DMS153 treated with DMSO at 0.1 percent for 48 hours (cell line): ENCODE measurements around the gene TBC1D10B.
"Not testable (repeated sequence)": the region's sequence is repeated elsewhere in the genome, so short reads cannot be mapped to it uniquely, and the experiment has no call there.

Experiments used
- DNase-seq: peaks from one replicate; lab custom pipeline; 2025; ENCODE audit not compliant: unreplicated experiment; lab: John Stamatoyannopoulos, UW

Gene TBC1D10B

DNA sequence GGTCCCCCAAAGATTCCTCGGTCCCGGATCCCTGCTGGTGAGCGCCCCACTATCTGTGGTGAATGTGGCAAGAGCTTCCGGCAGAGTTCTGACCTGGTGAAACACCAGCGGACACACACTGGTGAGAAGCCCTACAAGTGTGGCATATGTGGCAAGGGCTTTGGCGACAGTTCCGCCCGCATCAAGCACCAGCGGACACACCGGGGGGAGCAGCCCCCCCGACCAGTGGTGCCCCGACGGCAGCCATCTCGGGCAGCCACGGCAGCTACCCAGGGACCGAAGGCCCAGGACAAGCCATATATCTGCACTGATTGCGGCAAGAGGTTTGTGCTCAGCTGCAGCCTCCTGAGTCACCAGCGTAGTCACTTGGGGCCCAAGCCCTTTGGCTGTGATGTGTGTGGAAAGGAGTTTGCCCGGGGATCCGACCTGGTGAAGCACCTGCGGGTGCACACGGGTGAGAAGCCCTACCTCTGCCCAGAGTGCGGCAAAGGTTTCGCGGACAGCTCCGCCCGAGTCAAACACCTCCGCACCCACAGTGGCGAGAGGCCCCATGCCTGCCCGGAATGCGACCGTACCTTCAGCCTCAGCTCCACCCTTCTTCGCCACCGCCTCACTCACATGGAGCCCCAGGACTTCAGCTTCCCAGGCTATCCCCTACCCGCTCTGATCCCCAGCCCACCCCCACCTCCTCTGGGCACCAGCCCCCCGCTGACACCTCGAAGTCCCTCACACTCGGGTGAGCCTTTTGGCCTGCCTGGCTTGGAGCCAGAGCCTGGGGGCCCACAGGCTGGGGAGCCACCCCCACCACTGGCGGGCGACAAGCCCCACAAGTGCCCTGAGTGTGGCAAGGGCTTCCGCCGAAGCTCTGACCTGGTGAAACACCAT, 27.7 kb upstream of the TBC1D10B start:
- DNase-seq, result no peak

DNA sequence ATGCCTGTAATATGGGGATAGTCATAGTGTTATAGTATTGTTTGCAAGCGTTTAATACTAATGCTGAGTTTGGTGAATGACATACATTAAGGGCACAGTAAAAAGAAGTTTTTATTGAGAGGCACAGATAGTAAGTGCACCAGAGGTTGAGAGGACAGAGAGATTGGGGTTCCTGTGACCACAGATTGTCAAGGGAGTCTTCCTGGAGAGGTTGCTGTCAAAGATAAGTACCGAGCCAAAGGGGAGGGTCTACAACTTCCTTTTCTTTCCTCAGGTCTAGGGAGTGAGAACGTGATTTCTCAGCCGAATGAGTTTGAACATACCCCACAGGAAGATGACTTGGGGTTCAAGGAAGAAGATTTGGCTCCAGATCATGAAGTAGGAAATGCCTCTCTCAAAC, 26.8 kb upstream of the TBC1D10B start:
- DNase-seq, result no peak

DNA sequence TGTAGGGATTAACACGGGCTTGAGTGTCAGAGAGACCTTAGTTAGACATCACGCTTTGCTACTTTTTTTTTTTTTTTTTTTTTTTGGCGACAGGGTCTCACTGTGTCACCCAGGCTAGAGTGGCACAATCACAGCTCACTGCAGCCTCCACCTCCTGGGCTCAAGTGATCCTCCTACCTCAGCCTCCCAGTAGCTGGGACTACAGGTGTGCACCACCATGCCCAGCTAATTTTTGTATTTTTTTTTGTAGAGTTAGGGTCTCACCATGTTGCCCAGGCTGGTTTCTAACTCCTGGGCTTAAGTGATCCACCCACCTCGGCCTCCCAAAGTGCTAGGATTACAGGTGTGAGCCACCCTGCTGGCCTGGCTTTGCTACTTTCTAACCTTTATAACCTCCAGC, 26.3 kb upstream of the TBC1D10B start:
- not testable (repeated sequence) for DNase-seq

DNA sequence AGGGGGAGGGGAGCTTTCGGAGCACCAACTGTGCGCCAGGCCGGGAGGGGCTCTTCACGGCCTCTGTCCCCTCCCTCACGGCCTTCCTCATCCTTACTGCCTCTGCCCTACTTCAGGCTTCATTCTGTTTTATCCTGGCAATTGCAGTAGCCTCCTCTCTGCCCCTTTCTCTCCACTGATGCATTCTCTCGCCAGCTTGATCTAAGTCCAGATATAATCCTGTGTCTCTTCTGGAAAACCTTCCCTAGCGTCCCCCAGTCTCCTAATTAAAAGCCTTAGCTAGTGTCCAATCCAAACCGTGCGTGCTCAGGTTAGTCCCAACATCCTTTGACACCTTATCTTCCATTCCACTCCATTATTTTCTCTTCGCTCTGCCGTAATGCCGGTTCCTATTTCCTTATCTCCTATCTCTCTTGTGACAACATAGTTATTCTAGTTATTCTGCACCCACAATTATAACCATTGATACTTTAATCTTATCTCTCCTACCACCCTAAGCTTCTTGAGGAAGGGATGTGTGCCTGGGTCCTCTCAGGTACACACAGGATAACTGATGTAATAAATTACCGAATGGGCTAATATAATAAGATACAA, 25.8 kb upstream of the TBC1D10B start:
- no peak for DNase-seq

DNA sequence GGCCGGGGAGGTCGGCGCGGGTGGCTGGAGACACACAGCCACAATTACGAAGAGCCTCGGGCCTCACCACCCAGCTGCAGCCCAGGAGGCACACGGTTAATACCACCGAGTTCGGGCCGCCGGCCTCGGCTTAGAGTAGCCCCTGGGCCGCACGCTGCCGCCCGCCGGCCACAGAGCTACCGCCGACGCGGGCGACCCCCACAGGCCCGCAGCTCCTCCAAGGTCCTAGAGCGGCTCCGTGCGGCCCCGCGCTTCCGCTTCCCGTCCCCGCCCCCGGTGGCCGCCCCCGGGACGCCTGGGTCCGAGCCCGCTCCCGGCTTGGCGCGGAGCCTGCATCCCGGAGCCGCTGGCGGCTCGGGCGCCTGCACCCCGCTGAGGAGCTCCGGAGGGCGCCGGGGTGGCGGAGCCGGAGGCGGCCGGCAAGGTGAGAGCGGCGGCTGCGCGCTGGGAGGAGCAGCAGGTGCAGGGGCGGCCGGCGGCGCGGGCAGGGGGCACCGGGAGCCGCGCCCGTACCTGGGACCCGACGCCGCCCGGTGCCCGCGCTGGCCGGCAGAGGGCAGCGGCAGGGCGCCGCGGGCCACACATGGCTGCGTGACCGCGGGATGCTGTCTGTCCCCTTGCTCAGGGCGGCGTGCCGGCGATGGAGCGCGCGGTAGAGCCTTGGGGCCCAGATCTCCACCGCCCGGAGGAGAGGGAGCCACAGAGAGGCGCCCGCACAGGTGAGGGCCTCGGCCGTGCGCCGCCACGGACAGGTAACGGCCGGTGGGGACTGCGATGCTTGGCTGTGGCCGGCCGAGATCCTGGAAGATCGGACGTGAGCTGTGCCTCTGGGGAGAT, 25.1 kb upstream of the TBC1D10B start, which contains the start of gene ZNF48:
ZNF48 (plus strand) TSS at position 266 of the 837 bp plus-strand sequence; CDS start at position 641, 375 bp downstream.
- peak; percentile 77 for DNase-seq

DNA sequence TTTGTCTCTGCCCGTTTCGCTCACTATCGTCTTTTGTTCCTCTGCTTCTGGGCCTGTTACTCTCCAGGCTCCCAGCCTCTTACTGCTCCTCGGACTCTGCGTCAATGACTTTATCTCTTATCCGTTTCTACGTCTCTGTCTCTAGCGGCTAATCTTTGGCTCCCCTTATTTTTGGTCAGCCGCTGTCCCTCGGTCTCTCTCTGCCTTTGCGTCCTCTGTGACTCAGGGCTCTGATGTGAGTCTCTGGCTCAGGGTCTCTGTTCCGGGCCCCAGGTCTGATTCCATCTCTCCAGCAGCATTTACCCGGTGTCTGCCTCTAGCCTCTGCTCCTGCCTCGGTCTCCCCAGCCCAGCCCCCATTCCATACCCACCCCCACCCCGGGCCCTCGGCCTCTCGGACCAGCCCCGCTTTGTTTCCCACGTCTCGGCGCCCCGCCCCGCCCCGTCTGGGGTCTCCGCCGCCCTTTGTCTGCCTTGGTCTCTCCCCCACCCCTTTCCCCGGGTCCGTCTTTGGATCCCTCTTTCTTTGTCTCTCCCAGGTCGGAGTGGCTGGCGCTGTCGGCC, 24.4 kb upstream of the TBC1D10B start:
- DNase-seq, result no peak

DNA sequence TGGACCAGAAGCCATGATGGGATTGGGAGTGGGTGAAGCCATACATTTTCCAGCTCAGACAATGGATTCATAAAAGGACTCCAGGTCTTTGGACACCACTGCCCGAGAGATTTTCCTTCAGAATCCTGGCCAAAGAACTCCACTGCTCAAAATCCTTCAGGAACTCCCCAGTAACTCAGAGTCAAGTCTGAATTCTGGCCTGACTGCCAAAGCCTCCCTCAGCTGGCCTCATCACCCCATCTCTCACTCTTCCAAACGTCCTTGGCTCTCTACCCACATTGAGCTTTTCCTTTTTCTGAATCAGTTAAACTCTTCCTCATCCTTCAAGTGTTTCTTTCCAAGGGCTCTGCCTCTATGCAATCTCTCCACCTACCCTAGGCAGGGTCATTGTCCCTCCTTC, 13.2 kb upstream of the TBC1D10B start:
- DNase-seq, result no peak

DNA sequence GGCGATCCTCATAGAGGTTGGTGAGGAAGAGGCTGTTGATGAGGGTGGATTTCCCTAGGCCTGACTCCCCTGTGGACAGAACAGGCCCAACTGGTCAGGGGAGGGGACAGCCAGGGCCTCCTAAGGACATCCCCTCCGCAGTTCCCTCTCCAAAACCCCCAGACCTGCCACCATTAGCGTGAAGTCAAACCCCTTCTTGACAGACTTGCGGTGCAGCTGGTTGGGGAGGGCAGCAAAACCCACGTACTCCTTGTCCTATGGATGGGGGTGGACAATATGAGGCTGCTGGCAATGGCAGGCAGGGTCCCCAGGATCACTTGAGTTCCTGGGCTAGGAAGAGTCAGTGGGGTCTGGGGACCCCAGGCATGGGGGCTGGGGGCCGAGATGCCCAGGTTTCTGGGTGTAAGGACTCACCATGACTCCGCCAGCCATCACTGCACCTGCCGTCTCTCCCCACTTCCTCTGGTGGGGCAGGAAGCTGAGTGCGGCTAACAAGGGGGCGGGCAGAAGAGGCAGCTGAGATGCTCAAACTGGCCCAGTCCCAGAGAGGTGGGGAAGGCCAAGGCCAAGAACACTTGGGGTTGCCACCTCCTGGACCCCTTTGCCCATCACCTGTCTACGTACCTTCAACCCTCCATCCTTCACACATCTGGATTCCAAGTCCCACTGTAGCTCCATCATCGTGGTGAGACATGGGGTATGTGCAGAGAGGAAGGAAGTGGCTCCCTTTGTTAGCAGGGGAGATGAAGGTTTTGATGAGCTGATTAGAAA, 12.0 kb upstream of the TBC1D10B start, which contains the start of gene SEPTIN1:
SEPTIN1 (minus strand) TSS at position 451 of the 771 bp plus-strand sequence; CDS start at position 432, 19 bp downstream.
- DNase-seq, result no peak

DNA sequence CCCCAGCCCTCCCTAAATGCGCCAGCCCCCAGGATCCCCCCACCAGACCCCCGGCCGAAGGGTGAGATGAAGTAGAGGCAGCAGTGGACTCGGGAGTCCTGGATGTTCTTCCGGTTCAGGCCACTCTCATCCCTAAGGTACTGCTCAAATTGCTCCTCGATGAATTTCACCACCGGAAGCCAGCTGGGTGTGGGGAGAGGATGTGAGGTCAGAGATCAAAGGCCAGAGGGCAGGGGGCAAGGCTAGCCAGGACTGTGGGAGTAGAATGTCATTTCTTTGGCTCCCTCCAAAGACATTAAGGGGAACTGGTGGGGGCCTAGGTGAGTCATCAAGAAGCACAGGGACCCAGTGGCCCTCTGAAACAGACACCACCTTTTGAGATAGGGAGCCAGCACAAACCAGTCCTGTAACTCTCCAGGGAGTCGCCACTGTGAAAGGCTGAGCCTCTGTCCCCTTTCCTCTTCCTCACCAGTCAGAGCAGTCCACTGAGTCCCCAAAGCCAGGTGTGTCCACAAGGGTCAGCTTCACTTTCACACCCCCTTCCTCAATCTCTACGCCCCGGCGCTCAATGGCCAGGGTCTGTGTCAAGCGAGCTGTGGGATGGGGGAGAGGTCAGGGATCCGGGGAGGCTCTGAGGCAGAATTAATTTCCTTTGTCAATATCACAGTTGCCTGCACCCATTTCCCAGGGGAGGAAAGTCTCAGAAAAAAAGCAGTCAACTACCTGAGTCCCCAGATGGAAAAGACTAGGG, 11.2 kb upstream of the TBC1D10B start:
- DNase-seq, result no peak

DNA sequence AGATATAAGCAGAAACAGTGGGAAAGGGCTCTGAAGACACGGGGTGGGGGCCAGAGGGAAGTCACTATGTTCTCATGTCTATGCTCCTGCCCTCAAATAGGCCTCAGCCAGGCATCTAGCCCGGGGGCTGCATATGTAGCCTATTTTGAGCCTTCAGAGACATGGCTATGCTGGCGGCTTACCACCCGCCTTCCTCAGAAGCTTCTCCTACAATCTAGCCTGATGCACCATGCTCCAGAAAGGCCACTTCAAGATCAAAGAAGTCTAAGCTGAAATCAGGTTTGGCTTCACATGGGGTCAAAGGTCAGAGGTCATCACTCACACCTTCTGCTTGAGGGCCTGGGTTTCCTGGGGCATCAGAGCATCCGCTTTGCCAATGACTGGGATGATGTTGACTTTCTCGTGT, 10.5 kb upstream of the TBC1D10B start:
- no peak for DNase-seq

DNA sequence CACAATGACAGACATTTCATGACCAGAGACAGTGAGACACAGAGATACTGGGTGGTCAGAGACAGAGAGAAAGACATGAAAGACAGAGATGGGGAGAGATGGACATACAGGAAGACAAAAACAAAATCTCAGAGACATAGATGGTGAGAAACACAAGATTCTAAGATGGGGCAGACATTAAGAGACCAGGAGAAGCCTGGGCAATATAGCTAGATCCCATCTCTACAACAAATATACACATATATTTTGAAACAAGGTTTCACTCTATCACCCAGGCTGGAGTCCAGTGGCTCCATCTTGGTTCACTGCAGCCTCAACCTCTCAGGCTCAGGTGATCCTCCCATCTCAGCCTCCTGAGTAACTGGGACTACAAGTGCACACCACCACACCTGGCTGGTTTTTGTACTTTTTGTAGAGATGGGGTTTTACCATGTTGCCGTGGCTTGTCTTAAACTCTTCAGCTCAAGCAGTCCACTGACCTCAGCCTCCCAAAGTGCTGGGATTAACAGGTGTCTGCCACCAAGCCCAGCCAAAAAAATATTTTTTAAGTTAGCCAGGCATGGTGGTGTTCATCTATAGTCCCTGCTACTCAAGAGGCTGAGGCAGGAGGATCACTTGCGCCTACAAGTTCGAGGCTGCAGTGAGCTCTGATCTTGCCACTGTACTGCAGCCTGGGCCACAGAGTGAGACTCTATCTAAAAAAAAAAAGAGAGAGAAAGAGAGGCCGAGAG, 9.9 kb upstream of the TBC1D10B start:
- no peak for DNase-seq

DNA sequence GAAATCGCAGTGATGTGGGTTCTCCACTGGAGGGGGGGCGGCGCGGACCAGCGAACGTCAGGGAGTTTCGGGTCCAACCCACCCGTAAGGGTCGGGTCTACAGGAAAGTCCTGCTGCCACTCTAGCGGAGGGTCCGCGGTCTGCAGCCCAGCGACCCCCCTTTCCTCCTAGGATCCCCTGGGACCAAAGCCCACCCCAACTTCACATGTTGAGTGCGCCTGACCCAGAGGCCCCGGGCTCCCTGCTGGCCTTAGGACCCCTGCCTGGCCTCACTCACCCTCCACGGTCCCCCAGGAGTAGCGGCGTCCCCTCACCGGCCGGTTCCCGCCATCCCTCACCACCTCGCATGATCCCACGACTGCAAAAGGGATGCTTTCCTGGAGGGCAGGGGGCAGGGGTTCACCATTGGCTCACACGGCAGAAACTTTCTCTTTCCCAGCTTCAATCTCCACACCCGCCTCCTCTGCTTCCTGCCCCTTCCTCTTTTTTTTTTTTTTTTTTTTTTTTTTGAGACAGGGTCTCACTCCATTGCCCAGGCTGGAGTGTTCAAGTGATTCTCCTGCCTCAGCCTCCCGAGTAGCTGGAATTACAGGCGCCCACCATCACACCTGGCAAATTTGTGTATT, 9.0 kb upstream of the TBC1D10B start:
- no peak for DNase-seq

DNA sequence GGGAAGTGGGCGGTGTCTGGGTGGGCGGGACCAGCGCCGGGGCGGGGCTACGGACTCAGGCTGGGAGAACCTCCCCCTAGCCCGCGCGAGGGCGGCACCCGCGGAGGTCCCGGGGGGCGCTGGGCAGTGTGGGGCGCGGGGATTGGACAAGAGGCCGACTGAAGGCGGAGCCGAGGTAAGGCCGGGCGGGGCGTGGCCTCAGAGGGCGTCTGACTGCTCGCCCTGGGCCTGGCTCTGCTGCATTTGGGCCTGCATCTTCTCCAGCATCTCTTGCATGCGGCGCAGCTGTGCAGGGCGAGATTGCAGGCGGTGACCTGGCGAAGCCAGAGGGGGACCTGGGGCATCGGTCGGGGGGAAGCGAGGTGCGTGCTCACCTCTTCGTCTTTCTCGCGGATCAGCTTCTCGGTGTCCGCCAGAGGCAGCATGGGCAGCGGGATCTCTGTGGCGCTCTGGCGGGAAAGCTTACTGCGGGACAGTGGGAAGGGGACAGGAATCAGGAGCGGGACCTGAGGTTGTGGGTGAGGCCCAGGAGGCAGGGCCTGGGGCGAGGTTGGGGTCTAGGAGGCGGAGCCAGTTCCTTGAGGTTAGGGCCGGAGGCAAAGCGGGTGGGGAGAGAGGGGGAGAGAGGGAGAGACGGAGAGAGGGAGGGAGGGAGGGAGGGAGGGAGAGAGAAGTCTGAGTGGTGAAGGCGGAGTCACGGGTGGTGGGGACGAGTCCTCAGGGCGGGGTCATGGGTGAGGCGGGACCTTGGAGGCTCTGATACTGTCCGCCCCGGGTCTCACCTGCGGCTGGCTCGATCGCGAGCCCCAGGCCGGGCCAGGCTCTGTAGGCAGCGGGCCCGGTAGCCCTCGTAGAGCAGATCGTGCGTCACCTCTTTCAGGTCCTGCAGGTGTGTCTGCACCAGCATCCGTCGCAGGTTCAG, 8.2 kb upstream of the TBC1D10B start:
- DNase-seq, result peak; percentile 84

DNA sequence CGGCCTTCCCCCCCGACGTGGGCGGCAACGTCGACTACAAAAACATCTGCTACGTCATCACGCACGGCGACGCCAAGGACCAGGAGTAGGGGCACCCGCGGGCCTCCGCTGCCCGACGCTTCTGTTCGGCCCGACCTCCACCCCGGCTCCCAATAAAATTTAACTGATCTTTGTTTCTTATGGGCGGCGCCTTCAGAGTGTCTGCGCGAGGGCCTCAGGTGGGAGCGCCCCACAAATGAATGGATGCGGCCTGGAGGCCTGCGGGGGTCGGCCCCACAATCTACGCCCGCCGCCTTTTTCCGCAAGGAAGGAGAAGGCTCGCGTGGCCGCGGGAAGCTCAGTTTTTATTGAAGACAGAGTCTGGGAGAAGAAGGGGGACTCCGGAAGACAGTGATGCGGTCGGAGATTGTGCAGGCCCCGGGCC, 7.5 kb upstream of the TBC1D10B start:
- peak; percentile 73 for DNase-seq

DNA sequence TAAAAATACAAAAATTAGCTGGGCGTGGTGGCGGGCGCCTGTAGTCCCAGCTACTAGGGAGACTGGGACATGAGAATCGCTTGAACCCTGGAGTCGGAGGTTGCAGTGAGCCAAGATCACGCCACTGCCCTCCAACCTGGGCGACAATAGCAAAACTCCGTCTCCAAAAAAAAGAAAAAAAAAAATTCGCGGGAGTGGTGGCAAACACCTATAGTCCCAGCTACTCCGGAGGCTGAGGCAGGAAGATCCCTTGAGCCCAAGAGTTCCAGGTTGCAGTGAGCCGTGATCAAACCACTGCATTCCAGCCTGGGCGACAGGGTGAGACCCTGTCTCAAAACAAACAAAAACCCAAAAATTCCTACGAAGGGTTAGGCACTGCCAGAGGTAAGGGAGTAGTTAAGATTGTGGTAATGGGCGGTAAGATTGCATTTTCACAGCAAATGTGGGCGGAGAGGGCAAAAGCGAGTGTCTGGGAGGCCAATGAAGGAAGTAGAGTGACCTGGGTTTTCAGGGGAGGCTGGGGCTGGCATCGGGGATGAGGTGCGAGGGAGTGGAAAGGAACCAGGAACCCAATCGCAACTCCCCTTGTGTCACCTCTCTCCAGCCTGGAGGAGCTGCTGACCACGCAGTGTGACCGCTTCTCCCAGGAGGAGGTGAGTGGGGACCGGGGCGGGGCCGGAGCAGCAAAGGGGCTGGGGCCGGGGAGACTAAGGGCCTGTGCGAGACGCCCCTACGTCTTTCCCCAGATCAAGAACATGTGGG, 6.9 kb upstream of the TBC1D10B start:
- no peak for DNase-seq

DNA sequence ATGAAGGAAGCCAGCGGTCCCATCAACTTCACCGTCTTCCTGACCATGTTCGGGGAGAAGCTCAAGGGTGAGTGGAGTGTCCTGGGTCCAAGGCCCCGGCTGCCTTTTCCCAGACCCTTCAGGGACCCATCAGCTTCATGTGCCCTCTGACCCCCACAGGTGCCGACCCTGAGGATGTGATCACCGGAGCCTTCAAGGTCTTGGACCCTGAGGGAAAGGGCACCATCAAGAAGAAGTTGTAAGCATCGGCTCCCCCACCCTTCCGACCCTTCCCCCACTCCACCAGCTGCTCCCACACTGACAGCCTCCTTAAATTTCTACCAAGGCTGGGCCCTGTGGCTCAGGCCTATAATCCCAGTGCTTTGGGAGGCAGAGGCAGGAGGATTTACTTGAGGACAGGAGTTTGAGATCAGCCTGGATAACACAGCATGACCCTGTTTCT, 6.2 kb upstream of the TBC1D10B start:
- no peak for DNase-seq

DNA sequence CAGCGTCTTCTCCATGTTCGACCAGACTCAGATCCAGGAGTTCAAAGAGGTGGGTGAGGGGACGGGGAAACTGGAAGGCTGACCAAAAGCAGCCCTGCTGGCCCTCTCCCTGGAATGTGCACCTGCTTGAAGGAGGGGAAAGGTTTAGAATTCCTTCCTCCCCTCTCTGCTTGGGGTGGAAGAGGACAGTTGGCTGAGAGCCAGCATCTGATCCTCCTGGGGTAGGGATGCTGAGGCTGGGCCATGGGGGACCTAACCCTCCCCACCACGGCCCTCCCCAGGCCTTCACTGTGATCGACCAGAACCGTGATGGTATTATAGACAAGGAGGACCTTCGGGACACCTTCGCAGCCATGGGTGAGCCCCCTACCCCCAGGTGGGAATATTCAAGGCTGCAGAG, 5.6 kb upstream of the TBC1D10B start:
- DNase-seq, result no peak
